ENCODE data around the gene SOCS6.

DNA sequence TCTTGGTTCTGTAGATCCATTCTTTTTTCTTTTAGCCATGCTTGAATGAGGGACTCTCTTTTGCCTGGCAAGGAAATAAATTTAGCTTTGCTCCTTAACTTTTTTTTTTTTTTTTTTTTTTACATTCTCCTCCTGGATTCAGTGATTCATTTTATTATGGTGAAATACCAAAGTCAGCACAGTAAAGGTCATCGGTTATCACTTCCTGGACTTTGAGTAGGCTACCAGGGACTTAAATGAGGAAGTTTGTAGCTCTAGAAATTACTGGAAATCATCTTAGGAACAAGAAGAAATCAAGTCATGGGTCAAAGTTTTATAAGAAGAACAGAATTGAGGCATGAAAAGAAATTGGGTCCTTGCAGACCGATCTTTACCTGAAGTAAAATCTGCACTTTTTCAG is 75.0 kb downstream of the SOCS6 start:
- TF ChIP-seq POLR2A (IDR thresholded peaks at IDR 0.05) = no peak
- TF ChIP-seq, protein P1, sequence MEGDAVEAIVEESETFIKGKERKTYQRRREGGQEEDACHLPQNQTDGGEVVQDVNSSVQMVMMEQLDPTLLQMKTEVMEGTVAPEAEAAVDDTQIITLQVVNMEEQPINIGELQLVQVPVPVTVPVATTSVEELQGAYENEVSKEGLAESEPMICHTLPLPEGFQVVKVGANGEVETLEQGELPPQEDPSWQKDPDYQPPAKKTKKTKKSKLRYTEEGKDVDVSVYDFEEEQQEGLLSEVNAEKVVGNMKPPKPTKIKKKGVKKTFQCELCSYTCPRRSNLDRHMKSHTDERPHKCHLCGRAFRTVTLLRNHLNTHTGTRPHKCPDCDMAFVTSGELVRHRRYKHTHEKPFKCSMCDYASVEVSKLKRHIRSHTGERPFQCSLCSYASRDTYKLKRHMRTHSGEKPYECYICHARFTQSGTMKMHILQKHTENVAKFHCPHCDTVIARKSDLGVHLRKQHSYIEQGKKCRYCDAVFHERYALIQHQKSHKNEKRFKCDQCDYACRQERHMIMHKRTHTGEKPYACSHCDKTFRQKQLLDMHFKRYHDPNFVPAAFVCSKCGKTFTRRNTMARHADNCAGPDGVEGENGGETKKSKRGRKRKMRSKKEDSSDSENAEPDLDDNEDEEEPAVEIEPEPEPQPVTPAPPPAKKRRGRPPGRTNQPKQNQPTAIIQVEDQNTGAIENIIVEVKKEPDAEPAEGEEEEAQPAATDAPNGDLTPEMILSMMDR (IDR thresholded peaks at IDR 0.05) = no peak
